Activated B cell treated with CpG ODN at 0.5 μM for 24 hours (primary cell): Measurements from ENCODE around the gene ACTL8. TPM values are rescaled to one million over a fixed set of nuclear protein-coding genes. Genes with fewer than 3 reads are reported as not detected.

Source experiments
- ATAC-seq: fragments of 200-7000 bp; cut with Tn5 transposase; one replicate; pipeline ENCODE4 v1.10.0; 2021; ENCODE audit warnings: low read depth, mild to moderate bottlenecking, moderate library complexity
- CTCF ChIA-PET: fragments of 350-600 bp; sonication (Branson Sonifier 250); formaldehyde crosslinking; loops from one replicate; lab custom pipeline; 2021; ENCODE audit warnings: antibody characterized with exemption; lab: Charles Lee
- POLR2A ChIA-PET: fragments of 350-600 bp; sonication (Branson Sonifier 250); formaldehyde crosslinking; loops from one replicate; lab custom pipeline; 2021; ENCODE audit warnings: antibody characterized with exemption; lab: Charles Lee
- DNase-seq: peaks from one replicate; pipeline ENCODE4 v3.0.0; 2022
- H3K27ac Mint-ChIP-seq: one replicate; pipeline ENCODE4 v1.8.0; 2020; ENCODE audit warnings: mixed read lengths
- H3K27me3 Mint-ChIP-seq: one replicate; pipeline ENCODE4 v1.8.0; 2021; ENCODE audit warnings: mixed read lengths
- H3K36me3 Mint-ChIP-seq: one replicate; pipeline ENCODE4 v1.8.0; 2021; ENCODE audit warnings: low read depth, mixed read lengths
- H3K4me1 Mint-ChIP-seq: one replicate; pipeline ENCODE4 v1.8.0; 2021; ENCODE audit warnings: mixed read lengths
- H3K4me3 Mint-ChIP-seq: one replicate; pipeline ENCODE4 v1.8.0; 2020; ENCODE audit warnings: mild to moderate bottlenecking, mixed read lengths
- H3K9me3 Mint-ChIP-seq: one replicate; pipeline ENCODE4 v1.8.0; 2020; ENCODE audit warnings: mixed read lengths
- CTCF ChIP-seq: fragments of 200-600 bp; IDR thresholded peaks from one replicate; pipeline ENCODE4 v1.8.0; 2022; ENCODE audit warnings: antibody characterized with exemption, mild to moderate bottlenecking
- intact Hi-C: fragments of 100-400 bp; cut with micrococcal nuclease; formaldehyde crosslinking; loops from one replicate; pipeline ENCODE4 v1.15.1; 2024
- total RNA-seq: library from RNA; stranded (reverse); gene quantifications from 2 replicates; pipeline ENCODE4 v1.2.3, GENCODE V29; 2022

Gene ACTL8
- total RNA-seq, 1 donor from 2014 or later: not detected

- no peak overlapping the region for H3K27ac Mint-ChIP-seq
- no peak overlapping the region for H3K4me3 Mint-ChIP-seq
- H3K4me1 Mint-ChIP-seq: no peaks in the 10 kb centered on the region
- ChIA-PET CTCF (no interaction called here), POLR2A (no interaction called here)
- no peak for ATAC-seq
- no peak for TF ChIP-seq CTCF
- H3K9me3 Mint-ChIP-seq: no peaks in the 10 kb centered on the region
- DNase-seq: no peak
- H3K27me3 Mint-ChIP-seq: peaks cover 3% of the 10 kb centered on the region
- no peaks in the 10 kb centered on the region for H3K36me3 Mint-ChIP-seq
- intact Hi-C loops: no loop called here
Measured at GRCh38 chr1:17711941-17712340, 43.2 kb upstream of the ACTL8 start.

- Mint-ChIP-seq H3K36me3 (no peaks in the 10 kb centered on the region), H3K27ac (no peak overlapping the region), H3K9me3 (no peaks in the 10 kb centered on the region), H3K4me3 (no peak overlapping the region), H3K4me1 (no peaks in the 10 kb centered on the region), H3K27me3 (peaks cover 2% of the 10 kb centered on the region)
- ChIA-PET CTCF (no interaction called here), POLR2A (no interaction called here)
- ATAC-seq (no peak), DNase-seq (no peak)
- TF ChIP-seq CTCF: no peak
- intact Hi-C loops: no loop called here
Measured at GRCh38 chr1:17713993-17714392, 41.1 kb upstream of the ACTL8 start.

GRCh38 chr1:17717594-17718535 is 37.3 kb upstream of the ACTL8 start:
- CTCF ChIA-PET: no interaction called here
- Mint-ChIP-seq H3K27me3 (peaks cover 2% of the 10 kb centered on the region), H3K4me3 (no peak overlapping the region), H3K27ac (no peak overlapping the region), H3K9me3 (no peaks in the 10 kb centered on the region), H3K4me1 (no peaks in the 10 kb centered on the region), H3K36me3 (no peaks in the 10 kb centered on the region)
- TF ChIP-seq CTCF: no peak
- ATAC-seq (no peak), DNase-seq (no peak)
- intact Hi-C loops: no loop called here
- POLR2A ChIA-PET: no interaction called here

GRCh38 chr1:17719874-17720273 is 35.3 kb upstream of the ACTL8 start:
- no peak for ATAC-seq
- POLR2A ChIA-PET: no interaction called here
- no peak for DNase-seq
- Mint-ChIP-seq H3K36me3 (no peaks in the 10 kb centered on the region), H3K27me3 (peaks cover 6% of the 10 kb centered on the region), H3K4me1 (no peaks in the 10 kb centered on the region), H3K27ac (no peak overlapping the region), H3K4me3 (no peak overlapping the region), H3K9me3 (no peaks in the 10 kb centered on the region)
- TF ChIP-seq CTCF: no peak
- CTCF ChIA-PET: no interaction called here
- intact Hi-C loops: no loop called here

GRCh38 chr1:17721444-17721843 is 33.7 kb upstream of the ACTL8 start:
- ChIA-PET CTCF (no interaction called here), POLR2A (no interaction called here)
- Mint-ChIP-seq H3K27me3 (peaks cover 6% of the 10 kb centered on the region), H3K27ac (no peak overlapping the region), H3K4me3 (no peak overlapping the region), H3K36me3 (no peaks in the 10 kb centered on the region), H3K9me3 (no peaks in the 10 kb centered on the region), H3K4me1 (no peaks in the 10 kb centered on the region)
- intact Hi-C loops: no loop called here
- no peak for TF ChIP-seq CTCF
- ATAC-seq: no peak
- no peak for DNase-seq
